HepG2 (cell line): Measurements from ENCODE around the gene SETD1B. TPM values are rescaled to one million over a fixed set of nuclear protein-coding genes. Genes with fewer than 3 reads are reported as not detected.

Source experiments
- ATAC-seq: fragments of 200-7000 bp; cut with Tn5 transposase; 3 replicates; pipeline ENCODE4 v1.9.1; 2020; ENCODE audit warnings: mild to moderate bottlenecking, moderate library complexity
- BruUV-seq: library from RNA; stranded (reverse); fragments of 400-500 nt; replicated peaks from 2 replicates; lab custom pipeline; 2021; lab: Mats Ljungman, UMichigan
- CTCF ChIA-PET: fragments of 300-600 bp; formaldehyde crosslinking; extraction: SDS; loops from one replicate; lab custom pipeline; 2021; ENCODE audit warnings: low total read pairs, inconsistent platforms, low intra/inter-chr PET ratio; lab: Yijun Ruan, JAX
- POLR2A ChIA-PET: fragments of 350-600 bp; sonication (Branson Sonifier 250); formaldehyde crosslinking; loops from one replicate; lab custom pipeline; 2020; ENCODE audit warnings: antibody characterized with exemption, inconsistent platforms; lab: Yijun Ruan, JAX
- DNase-seq: peaks from one replicate; pipeline ENCODE4 v3.0.0-alpha.2; 2015; ENCODE audit warnings: low spot score
- FAIRE-seq: peaks from 3 replicates; lab custom pipeline; 2011; peaks lifted over from hg19 to GRCh38; lab: Jason Lieb, UNC
- H2AFZ ChIP-seq: one replicate; pipeline ENCODE4 v1.6.1; 2011; ENCODE audit warnings: low read length, inconsistent platforms
- H3K27ac ChIP-seq: fragments of 300-600 bp; 3 replicates; pipeline ENCODE4 v1.8.0; 2011; ENCODE audit warnings: mixed run types, mild to moderate bottlenecking, mixed read lengths, low read length, inconsistent platforms; ENCODE audit not compliant: insufficient read depth; ENCODE audit errors: extremely low read length
- H3K27me3 ChIP-seq, 2 experiments: fragments of 200-600 bp in 1 of 2; 2 replicates in 1 of 2; 3 replicates in 1 of 2; pipeline versions ENCODE4 v1.6.0 to v1.8.0; 2011; ENCODE audit warnings: low read length in 2 of 2, mild to moderate bottlenecking in 2 of 2, moderate library complexity in 2 of 2, inconsistent platforms in 1 of 2; ENCODE audit not compliant: insufficient read depth in 2 of 2, control insufficient read depth in 1 of 2
- H3K36me3 ChIP-seq, 2 experiments: fragments of 200-600 bp in 1 of 2; replicated peaks in 1 of 2; 2 replicates in 1 of 2; 3 replicates in 1 of 2; pipeline versions ENCODE4 v1.5.1 to v1.8.0; 2011; ENCODE audit warnings: low read length in 2 of 2, inconsistent platforms in 1 of 2; ENCODE audit not compliant: insufficient read depth in 2 of 2, control insufficient read depth in 1 of 2
- H3K4me1 ChIP-seq: 2 replicates; pipeline ENCODE4 v1.5.1; 2012; ENCODE audit warnings: low read length, inconsistent platforms; ENCODE audit not compliant: insufficient read depth
- H3K4me2 ChIP-seq: 2 replicates; pipeline ENCODE4 v1.6.0; 2011; ENCODE audit warnings: low read depth, low read length, inconsistent platforms
- H3K4me3 ChIP-seq, 3 experiments: fragments of 200-600 bp in 1 of 3; sonication (generic), shearing (Covaris generic) in 1 of 3; replicated peaks in 1 of 3; 2 replicates each; pipeline ENCODE4 v1.5.1; 2011 to 2016; ENCODE audit warnings: low read length in 3 of 3, inconsistent platforms in 2 of 3, low read depth in 2 of 3, mild to moderate bottlenecking in 2 of 3, control low read depth in 1 of 3, mixed read lengths in 1 of 3; ENCODE audit not compliant: insufficient read depth in 1 of 3
- H3K79me2 ChIP-seq: one replicate; pipeline ENCODE4 v1.6.1; 2011; ENCODE audit warnings: low read length, inconsistent platforms; ENCODE audit not compliant: insufficient read depth
- H3K9ac ChIP-seq: 2 replicates; pipeline ENCODE4 v1.6.0; 2011; ENCODE audit warnings: mild to moderate bottlenecking, low read depth, low read length, inconsistent platforms; ENCODE audit not compliant: insufficient read depth
- H3K9me3 ChIP-seq: 2 replicates; pipeline ENCODE4 v1.5.1; 2012; ENCODE audit warnings: mild to moderate bottlenecking, low read length
- H4K20me1 ChIP-seq: 2 replicates; pipeline ENCODE4 v1.6.0; 2011; ENCODE audit warnings: inconsistent platforms, mild to moderate bottlenecking, low read length, moderate library complexity; ENCODE audit not compliant: insufficient read depth
- ADNP ChIP-seq: sonication (generic); formaldehyde crosslinking; IDR thresholded peaks from 2 replicates; pipeline ENCODE4 v1.4.0; 2020; ENCODE audit warnings: missing genetic modification reagents
- ARNT2 ChIP-seq: sonication (generic); formaldehyde crosslinking; IDR thresholded peaks from 2 replicates; pipeline ENCODE4 v1.8.0; 2022; ENCODE audit warnings: mild to moderate bottlenecking, low read depth, missing genetic modification reagents, moderate library complexity
- BORCS8-MEF2B ChIP-seq: sonication (generic); formaldehyde crosslinking; IDR thresholded peaks from 2 replicates; pipeline ENCODE4 v1.8.0; 2022; ENCODE audit warnings: mild to moderate bottlenecking, missing genetic modification reagents
- BRCA1 ChIP-seq: sonication (generic); formaldehyde crosslinking; IDR thresholded peaks from 2 replicates; pipeline ENCODE4 v1.4.0; 2020; ENCODE audit warnings: missing genetic modification reagents
- BRD4 ChIP-seq: sonication (generic); formaldehyde crosslinking; IDR thresholded peaks from 2 replicates; pipeline ENCODE4 v1.4.0; 2020; ENCODE audit warnings: missing genetic modification reagents
- ISX ChIP-seq: sonication (generic); formaldehyde crosslinking; conservative IDR thresholded peaks from 2 replicates; pipeline ENCODE4 v1.5.0; 2020; ENCODE audit warnings: missing genetic modification reagents
- MAZ ChIP-seq, 2 experiments: sonication (generic) in 1 of 2; formaldehyde crosslinking in 1 of 2; IDR thresholded peaks; 2 replicates each; pipeline versions ENCODE4 v1.5.0 to v1.6.1; 2012 to 2020; ENCODE audit warnings: low read depth in 2 of 2, mild to moderate bottlenecking in 2 of 2, borderline replicate concordance in 1 of 2, improper control_type of control experiment in 1 of 2, low read length in 1 of 2, missing genetic modification reagents in 1 of 2, moderate library complexity in 1 of 2
- PTBP1 ChIP-seq: fragments of 200-400 bp; formaldehyde crosslinking; IDR thresholded peaks from 2 replicates; pipeline ENCODE4 v1.6.1; 2018; ENCODE audit warnings: low read length, low read depth; ENCODE audit not compliant: poor library complexity, severe bottlenecking
- SRF ChIP-seq: IDR thresholded peaks from 2 replicates; pipeline ENCODE4 v1.6.1; 2011; ENCODE audit warnings: mild to moderate bottlenecking, low read depth, low read length, moderate library complexity
- SRY ChIP-seq: sonication (generic); formaldehyde crosslinking; IDR thresholded peaks from 2 replicates; pipeline ENCODE4 v1.8.0; 2022; ENCODE audit warnings: mild to moderate bottlenecking, missing genetic modification reagents
- YEATS4 ChIP-seq: sonication (generic); formaldehyde crosslinking; IDR thresholded peaks from 2 replicates; pipeline ENCODE4 v1.4.0; 2020; ENCODE audit warnings: missing genetic modification reagents, borderline replicate concordance
- ZFP37 ChIP-seq: sonication (generic); formaldehyde crosslinking; IDR thresholded peaks from 2 replicates; pipeline ENCODE4 v1.4.0; 2020; ENCODE audit warnings: missing genetic modification reagents, borderline replicate concordance
- ZFP90 ChIP-seq: sonication (generic); formaldehyde crosslinking; IDR thresholded peaks from 2 replicates; pipeline ENCODE4 v1.8.0; 2022; ENCODE audit warnings: missing genetic modification reagents, mild to moderate bottlenecking, inconsistent platforms, borderline replicate concordance
- ZNF382 ChIP-seq: sonication (generic); formaldehyde crosslinking; IDR thresholded peaks from 2 replicates; pipeline ENCODE4 v1.5.0; 2020; ENCODE audit warnings: missing genetic modification reagents, mild to moderate bottlenecking, borderline replicate concordance
- ZNF430 ChIP-seq: sonication (generic); formaldehyde crosslinking; IDR thresholded peaks from 2 replicates; pipeline ENCODE4 v1.9.0; 2021; ENCODE audit warnings: mild to moderate bottlenecking, missing genetic modification reagents
- WGBS: methylation state at CpG from one replicate; pipeline ENCODE4 v1.1.6; 2017; ENCODE audit warnings: low lambda C conversion rate; 5-methylcytosine and 5-hydroxymethylcytosine counted together
- in situ Hi-C: cut with HindIII; loops from 2 replicates; pipeline ENCODE4 v1.10.0; 2017; ENCODE audit warnings: low pct_unique_long_range_greater_than_20kb; ENCODE audit not compliant: extremely low pct_ligation_motif_present
- intact Hi-C: fragments of 100-400 bp; cut with micrococcal nuclease; formaldehyde crosslinking; loops from one replicate; pipeline ENCODE4 v1.10.0; 2022; ENCODE audit not compliant: unreplicated experiment
- polyA plus RNA-seq, 8 experiments: library from polyadenylated mRNA; depleted of rRNA in 3 of 8; stranded (reverse) in 7 of 8; unstranded in 1 of 8; fragments of >200 nt; fragmentation: Illumina TruSeq in 4 of 8; extraction: Trizol in 4 of 8; gene quantifications; 2 replicates each; pipeline versions ENCODE4 v1.2.1 to v1.2.3, GENCODE V29; 2011 to 2016; ENCODE audit warnings: low read depth in 4 of 8, missing spikeins in 1 of 8, mixed read lengths in 1 of 8; ENCODE audit not compliant: insufficient read depth in 1 of 8
- total RNA-seq, 5 experiments: library from RNA; depleted of rRNA; stranded (reverse); fragments of >200 nt; fragmentation: Illumina TruSeq; extraction: Trizol; gene quantifications; 2 replicates each; pipeline ENCODE4 v1.2.3, GENCODE V29; 2016; ENCODE audit warnings: low read depth in 1 of 5
- TF ChIP-seq, protein P1 (sequence below): sonication (generic); formaldehyde crosslinking; IDR thresholded peaks from 2 replicates; pipeline ENCODE4 v1.4.0; 2020; ENCODE audit warnings: missing genetic modification reagents; ENCODE audit errors: not compliant biosample characterization
- TF ChIP-seq, protein P2 (sequence below): sonication (generic); formaldehyde crosslinking; IDR thresholded peaks from 2 replicates; pipeline ENCODE4 v1.4.0; 2020; ENCODE audit warnings: mild to moderate bottlenecking, missing genetic modification reagents

Gene SETD1B
- total and polyA plus RNA-seq, 2 of the 13 experiments (the other 11 are each of a cell fraction or from before 2014, with no cell fraction given) = 1.1 to 1.4 TPM

DNA sequence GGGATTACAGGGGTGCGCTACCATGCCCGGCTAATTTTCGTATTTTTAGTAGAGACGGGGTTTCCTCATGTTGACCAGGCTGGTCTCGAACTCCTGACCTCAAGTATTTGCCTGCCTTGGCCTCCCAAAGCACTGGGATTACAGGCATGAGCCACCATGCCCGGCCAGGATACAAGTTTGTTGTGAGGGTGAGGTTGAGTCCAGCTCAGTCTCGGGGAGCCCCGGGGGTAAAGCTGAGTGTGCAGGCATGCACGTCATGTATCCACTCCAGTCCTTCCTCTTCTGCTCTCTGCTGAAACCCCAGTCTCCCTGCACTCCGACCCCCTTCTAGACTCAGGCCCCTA is 54.5 kb downstream of the SETD1B start:
- intact Hi-C loops (loop anchor here (2.0 kb wide), 1 partner anchor 19 kb away; no protein-coding TSS in a partner anchor), in situ Hi-C loops (no loop called here)
- DNase-seq (no peak), FAIRE-seq (no peak), ATAC-seq (peak; percentile 9; the same call in 2 of the 3 replicates)
- Histone ChIP-seq H3K27ac (peak overlapping the region; percentile 100), H3K4me1 (peaks cover 72% of the 10 kb centered on the region), H3K4me3 (peak overlapping the region; percentile 58 to 78 (median 60)), H3K4me2 (peak overlapping the region; percentile 98), H3K79me2 (peaks cover 10% of the 10 kb centered on the region), H2AFZ (no peak overlapping the region), H3K9ac (peak overlapping the region; percentile 93), H3K9me3 (no peaks in the 10 kb centered on the region), H3K36me3 (peaks cover 0 to 4% of the 10 kb centered on the region in 2 experiments; a peak in 2 of 5 replicates), H4K20me1 (no peaks in the 10 kb centered on the region), H3K27me3 (no peaks in the 10 kb centered on the region; a peak in 1 of 5 replicates)
- ChIA-PET POLR2A (interaction anchor here (0.8 to 6.4 kb wide), 12 partner anchors 16 to 147 kb away, joined by 3 to 52 read pairs (median 6); partner anchors contain the start of genes PSMD9, RHOF, SETD1B and TMEM120B), CTCF (no interaction called here)
- TSS peak; percentile 73 for BruUV-seq
- WGBS = 5% methylated on average over 10 of the region's 10 CpGs
- TF ChIP-seq MAZ (IDR thresholded peaks at IDR 0.05; ENCODE audit: borderline replicate concordance, low read depth, low read length) (no peak), MAZ (CRISPR knock-in tag; IDR thresholded peaks at IDR 0.05; ENCODE audit: low read depth) (0 out of 2 replicates have a peak, but pooled peaks have one; percentile 3), SRY (peak; percentile 16; the same call in 1 of the 2 replicates), BRCA1 (CRISPR knock-in tag) (no peak), BORCS8-MEF2B (0 out of 2 replicates have a peak, but pooled peaks have one; percentile 15), ARNT2 (CRISPR knock-in tag) (no peak), ZFP37 (CRISPR knock-in tag) (no peak), ISX (0 out of 2 replicates have a peak, but pooled peaks have one; percentile 75), SRF (no peak), ZNF382 (CRISPR knock-in tag) (no peak), ADNP (CRISPR knock-in tag) (0 out of 2 replicates have a peak, but pooled peaks have one; percentile 56), YEATS4 (CRISPR knock-in tag) (no peak), PTBP1 (no peak), ZNF430 (CRISPR knock-in tag) (0 out of 2 replicates have a peak, but pooled peaks have one; percentile 3), BRD4 (peak; percentile 51; the same call in 1 of the 2 replicates), ZFP90 (CRISPR knock-in tag) (0 out of 2 replicates have a peak, but pooled peaks have one; percentile 64)
- TF ChIP-seq, protein P1, sequence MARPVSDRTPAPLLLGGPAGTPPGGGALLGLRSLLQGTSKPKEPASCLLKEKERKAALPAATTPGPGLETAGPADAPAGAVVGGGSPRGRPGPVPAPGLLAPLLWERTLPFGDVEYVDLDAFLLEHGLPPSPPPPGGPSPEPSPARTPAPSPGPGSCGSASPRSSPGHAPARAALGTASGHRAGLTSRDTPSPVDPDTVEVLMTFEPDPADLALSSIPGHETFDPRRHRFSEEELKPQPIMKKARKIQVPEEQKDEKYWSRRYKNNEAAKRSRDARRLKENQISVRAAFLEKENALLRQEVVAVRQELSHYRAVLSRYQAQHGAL (CRISPR knock-in tag) = peak; percentile 83
- TF ChIP-seq, protein P2, sequence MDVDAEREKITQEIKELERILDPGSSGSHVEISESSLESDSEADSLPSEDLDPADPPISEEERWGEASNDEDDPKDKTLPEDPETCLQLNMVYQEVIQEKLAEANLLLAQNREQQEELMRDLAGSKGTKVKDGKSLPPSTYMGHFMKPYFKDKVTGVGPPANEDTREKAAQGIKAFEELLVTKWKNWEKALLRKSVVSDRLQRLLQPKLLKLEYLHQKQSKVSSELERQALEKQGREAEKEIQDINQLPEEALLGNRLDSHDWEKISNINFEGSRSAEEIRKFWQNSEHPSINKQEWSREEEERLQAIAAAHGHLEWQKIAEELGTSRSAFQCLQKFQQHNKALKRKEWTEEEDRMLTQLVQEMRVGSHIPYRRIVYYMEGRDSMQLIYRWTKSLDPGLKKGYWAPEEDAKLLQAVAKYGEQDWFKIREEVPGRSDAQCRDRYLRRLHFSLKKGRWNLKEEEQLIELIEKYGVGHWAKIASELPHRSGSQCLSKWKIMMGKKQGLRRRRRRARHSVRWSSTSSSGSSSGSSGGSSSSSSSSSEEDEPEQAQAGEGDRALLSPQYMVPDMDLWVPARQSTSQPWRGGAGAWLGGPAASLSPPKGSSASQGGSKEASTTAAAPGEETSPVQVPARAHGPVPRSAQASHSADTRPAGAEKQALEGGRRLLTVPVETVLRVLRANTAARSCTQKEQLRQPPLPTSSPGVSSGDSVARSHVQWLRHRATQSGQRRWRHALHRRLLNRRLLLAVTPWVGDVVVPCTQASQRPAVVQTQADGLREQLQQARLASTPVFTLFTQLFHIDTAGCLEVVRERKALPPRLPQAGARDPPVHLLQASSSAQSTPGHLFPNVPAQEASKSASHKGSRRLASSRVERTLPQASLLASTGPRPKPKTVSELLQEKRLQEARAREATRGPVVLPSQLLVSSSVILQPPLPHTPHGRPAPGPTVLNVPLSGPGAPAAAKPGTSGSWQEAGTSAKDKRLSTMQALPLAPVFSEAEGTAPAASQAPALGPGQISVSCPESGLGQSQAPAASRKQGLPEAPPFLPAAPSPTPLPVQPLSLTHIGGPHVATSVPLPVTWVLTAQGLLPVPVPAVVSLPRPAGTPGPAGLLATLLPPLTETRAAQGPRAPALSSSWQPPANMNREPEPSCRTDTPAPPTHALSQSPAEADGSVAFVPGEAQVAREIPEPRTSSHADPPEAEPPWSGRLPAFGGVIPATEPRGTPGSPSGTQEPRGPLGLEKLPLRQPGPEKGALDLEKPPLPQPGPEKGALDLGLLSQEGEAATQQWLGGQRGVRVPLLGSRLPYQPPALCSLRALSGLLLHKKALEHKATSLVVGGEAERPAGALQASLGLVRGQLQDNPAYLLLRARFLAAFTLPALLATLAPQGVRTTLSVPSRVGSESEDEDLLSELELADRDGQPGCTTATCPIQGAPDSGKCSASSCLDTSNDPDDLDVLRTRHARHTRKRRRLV (CRISPR knock-in tag) = peak; percentile 6; the same call in 1 of the 2 replicates
